HG03565 (cell line): ENCODE measurements around the gene CCNJL.
"Not testable (repeated sequence)": the region's sequence is repeated elsewhere in the genome, so short reads cannot be mapped to it uniquely, and the experiment has no call there.

ENCODE experiments used
- ATAC-seq: cut with Tn5 transposase; IDR thresholded peaks from one replicate; pipeline ENCODE4 v1.9.1; 2021; ENCODE audit warnings: mild to moderate bottlenecking, moderate library complexity; ENCODE audit not compliant: unreplicated experiment

The CCNJL gene, protein sequence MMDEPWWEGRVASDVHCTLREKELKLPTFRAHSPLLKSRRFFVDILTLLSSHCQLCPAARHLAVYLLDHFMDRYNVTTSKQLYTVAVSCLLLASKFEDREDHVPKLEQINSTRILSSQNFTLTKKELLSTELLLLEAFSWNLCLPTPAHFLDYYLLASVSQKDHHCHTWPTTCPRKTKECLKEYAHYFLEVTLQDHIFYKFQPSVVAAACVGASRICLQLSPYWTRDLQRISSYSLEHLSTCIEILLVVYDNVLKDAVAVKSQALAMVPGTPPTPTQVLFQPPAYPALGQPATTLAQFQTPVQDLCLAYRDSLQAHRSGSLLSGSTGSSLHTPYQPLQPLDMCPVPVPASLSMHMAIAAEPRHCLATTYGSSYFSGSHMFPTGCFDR

DNA sequence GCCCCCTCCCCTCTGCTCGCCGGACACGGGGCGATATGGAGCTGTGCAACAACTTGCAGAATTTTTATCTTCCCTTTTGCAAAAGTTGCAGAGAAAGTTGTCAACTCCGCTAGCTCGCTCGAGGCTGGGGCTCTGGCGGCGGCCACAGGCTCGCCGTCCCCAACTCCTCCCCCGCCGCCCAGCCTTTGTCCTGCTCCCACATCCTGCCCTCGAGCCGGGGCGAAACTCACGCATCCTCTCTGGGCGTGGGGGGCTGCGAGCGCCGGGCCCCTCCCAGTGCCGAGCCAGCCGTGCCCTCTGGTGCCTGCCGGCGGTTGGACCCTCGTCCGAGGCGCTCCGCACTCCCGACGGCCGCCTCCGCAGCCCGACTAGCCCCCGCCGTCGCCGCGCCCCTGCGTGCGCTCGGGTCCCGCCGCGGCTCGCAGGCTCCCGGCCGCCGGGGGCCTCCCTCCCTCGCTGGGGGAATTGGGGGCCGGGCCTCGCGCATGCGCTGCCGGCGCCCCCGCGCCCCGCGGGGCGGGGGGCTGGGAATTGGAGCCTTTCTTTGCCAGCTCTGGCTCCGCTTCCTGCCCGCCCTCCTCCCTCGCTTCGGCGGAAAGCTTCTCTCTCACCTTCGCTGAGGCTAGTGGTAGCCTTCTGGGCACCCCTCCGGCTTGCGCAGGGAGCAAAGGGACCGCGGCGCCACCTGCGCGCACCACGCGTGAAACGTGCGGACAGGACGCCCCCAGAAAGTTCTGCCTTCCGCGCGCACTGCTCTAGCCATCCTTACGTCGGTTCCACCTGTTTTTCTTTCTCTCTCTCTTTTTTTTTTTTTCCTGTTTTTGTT lies at the start of gene CCNJL:
CCNJL (minus strand) TSS at position 431 of the 826 bp plus-strand sequence. CDS start 641 bp downstream, outside the sequence.
- no peak for ATAC-seq

GRCh38 chr5:160361624-160362228 lies 49.4 kb upstream of the CCNJL start:
- no peak for ATAC-seq

DNA sequence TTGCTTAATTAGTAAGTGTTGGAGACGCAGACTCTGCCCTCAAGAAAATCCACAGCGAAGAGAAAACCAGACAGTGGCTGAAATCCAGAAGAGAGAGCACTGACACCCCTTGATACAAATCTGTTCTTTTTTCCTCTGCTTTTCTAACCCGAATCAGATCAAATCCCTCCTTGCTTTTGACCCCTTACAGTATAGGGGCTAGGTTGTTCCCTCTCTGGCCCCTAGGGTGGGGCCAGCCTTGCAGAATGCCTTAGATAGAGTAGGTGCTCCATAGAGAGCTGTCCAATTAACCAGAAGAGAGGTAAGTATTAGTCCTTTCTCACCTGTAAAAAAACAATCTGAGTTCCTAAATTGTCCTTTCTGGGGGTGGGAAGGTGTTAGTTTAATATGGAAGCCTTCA lies 47.9 kb upstream of the CCNJL start:
- ATAC-seq: no peak

GRCh38 chr5:160359816-160360215 lies 47.5 kb upstream of the CCNJL start:
- ATAC-seq: no peak

DNA sequence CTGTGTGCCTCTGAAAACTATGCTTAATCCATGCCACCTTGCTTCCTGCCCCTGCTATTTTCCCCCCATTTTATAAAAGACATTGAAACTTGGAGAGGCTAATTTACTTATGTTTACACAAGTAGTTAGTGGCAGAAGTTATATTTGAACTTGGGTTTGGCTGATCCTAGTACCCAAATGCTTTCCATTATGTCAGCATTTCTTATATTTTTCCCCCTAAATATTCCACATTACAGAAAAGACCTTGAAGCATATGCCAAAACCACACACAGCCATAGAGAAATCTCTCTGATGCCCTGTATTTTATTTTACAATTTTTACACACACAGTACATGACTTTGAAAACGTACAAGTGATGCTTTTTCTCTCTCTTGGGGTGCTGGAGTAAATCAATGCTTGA lies 46.9 kb upstream of the CCNJL start:
- no peak for ATAC-seq

- no peak for ATAC-seq
Observed at GRCh38 chr5:160357861-160358411, 45.6 kb upstream of the CCNJL start.

DNA sequence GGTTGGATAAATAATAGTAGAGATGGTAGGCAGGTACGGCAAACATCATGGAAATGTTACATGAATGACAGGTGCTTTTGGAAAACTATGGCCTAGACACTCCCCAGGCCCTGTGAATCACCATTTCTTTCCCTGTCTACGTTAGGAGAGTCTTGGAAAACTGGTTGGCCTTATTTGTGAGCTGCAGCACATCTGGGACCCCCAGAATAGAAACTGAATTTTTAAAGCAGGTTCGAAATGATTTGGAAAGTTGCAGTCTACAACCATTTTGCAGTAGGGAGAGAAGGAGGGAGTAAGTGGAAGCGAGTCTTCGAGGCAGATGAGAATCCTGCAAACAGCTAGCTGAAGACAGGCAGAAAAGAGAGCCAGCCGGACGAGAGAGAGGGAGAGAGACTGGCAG lies 45.0 kb upstream of the CCNJL start:
- no peak for ATAC-seq

GRCh38 chr5:160356550-160357347 lies 44.4 kb upstream of the CCNJL start:
- ATAC-seq: no peak

- ATAC-seq: no peak
Observed at GRCh38 chr5:160354666-160355065, 42.3 kb upstream of the CCNJL start.

DNA sequence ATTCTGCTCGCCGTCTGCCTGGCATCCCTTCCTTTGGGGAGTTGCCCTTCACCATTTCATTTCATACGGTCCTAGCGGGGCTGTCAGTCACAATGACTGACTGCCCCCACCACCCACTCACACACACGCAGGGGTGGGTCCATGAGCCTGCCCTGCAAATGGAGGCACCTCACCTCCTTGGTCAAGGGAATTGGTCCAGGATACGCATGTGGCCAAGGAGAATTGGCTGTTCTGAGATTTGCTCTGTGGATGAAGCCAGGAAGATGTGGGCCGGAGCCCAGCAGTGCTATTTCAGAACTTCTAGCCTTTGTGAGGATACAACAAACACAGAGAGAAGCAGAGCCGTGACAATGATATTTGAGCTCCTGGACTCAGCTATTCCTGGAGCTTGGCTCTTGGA lies 41.0 kb upstream of the CCNJL start:
- ATAC-seq: no peak

- no peak for ATAC-seq
Observed at GRCh38 chr5:160352308-160352707, 39.9 kb upstream of the CCNJL start.

DNA sequence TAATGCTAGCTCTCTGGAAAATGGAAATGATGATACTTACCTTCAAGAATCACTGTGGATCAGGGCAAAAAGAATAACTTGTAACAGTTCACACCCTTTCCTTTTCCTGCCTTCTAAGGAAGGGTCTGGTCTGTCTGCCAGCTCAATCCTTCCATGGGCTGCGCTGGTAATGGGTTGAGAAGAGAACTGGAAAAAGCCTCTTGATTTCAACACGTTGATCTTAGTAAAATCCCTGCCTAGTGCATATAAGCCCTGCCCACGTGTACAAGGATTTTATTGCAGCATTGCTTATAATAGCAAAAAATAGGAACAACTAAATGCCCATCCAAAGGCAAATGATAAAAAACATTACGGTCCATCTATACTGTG lies 37.6 kb upstream of the CCNJL start:
- no peak for ATAC-seq

GRCh38 chr5:160349249-160349934 lies 37.0 kb upstream of the CCNJL start:
- no peak for ATAC-seq

DNA sequence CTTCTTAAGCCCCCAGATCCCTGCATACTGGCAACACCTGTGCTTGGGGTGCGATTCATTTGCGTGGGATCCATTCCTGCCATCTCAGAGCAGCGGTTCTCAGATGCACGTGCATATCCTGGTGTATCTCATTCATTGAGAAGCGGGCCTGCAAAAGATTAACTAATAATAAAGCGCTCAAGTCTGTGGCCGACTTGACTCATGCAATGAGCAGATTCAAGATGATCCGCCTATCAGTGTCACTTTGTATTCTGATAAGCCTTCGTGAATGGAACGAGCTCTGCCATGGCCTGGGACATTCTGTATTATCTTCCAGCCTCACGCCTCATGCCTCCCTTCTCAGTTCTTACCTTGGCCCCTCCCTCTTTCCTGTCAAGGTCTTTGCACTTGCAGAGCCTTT lies 35.7 kb upstream of the CCNJL start:
- ATAC-seq: no peak

GRCh38 chr5:160347448-160347847 lies 35.1 kb upstream of the CCNJL start:
- no peak for ATAC-seq

- no peak for ATAC-seq
Observed at GRCh38 chr5:160342413-160342941, 30.1 kb upstream of the CCNJL start.

DNA sequence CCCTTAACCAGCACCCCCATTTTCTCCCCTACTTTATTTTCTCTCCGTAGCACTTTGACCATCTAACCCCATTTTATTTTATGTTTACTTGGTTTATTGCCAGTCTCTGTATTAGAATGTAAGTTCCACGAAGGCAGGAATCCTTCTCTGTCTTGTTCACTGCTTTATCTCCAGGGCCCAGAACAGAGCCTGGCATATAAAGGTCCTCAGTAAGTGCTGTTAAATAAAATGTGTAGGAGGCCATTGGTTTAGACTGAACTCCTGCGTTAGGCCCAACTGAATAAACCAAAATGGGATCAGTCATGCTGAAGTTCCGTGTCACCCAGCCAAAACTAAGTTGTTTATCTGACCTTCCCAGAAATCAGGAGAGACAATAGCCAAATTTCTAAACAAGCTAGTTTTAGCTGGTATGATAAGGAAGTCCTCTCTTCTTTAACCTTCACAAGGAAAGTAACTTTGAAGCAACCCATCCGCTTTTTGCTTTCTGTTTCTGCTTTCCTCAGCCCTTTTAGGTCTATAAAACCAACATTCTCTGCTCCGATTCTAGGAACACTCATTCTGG lies 29.0 kb upstream of the CCNJL start:
- ATAC-seq: no peak

DNA sequence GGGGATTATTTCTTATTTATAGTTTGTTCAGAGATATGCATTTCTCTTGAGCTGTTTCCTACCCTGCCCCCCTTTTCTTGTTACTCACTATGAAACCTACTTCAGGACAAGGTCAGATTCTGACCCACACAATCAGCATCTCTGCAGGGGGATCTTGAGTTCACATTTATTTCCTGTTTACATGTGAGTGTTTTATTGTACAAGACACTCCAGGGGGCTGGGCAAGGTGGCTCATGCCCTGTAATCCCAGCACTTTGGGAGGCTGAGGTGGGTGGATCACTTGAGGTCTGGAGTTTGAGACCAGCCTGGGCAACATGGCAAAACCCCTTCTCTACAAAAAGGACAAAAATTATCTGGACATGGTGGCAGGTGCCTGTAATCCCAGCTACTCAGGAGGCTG lies 28.1 kb upstream of the CCNJL start:
- not testable (repeated sequence) for ATAC-seq

- ATAC-seq: no peak
Observed at GRCh38 chr5:160339406-160340130, 27.2 kb upstream of the CCNJL start.
